GM21381 (cell line): ENCODE data around the gene SEL1L3.

Experiments
- ATAC-seq: cut with Tn5 transposase; IDR thresholded peaks from one replicate; pipeline ENCODE4 v1.9.1; 2021; ENCODE audit warnings: mild to moderate bottlenecking, moderate library complexity; ENCODE audit not compliant: unreplicated experiment

The SEL1L3 gene

GRCh38 chr4:25757452-25757851, 105.3 kb downstream of the SEL1L3 start:
- no peak for ATAC-seq

- no peak for ATAC-seq
Observed at GRCh38 chr4:25756503-25756902, 106.3 kb downstream of the SEL1L3 start.

GRCh38 chr4:25755911-25756310, 106.9 kb downstream of the SEL1L3 start:
- no peak for ATAC-seq

- no peak for ATAC-seq
Observed at GRCh38 chr4:25753239-25753638, 109.5 kb downstream of the SEL1L3 start.

GRCh38 chr4:25750874-25751273, 111.9 kb downstream of the SEL1L3 start:
- no peak for ATAC-seq

GRCh38 chr4:25749150-25749794, 113.5 kb downstream of the SEL1L3 start:
- no peak for ATAC-seq

- no peak for ATAC-seq
Observed at GRCh38 chr4:25743971-25744370, 118.8 kb downstream of the SEL1L3 start.

GRCh38 chr4:25729564-25729963, 133.2 kb downstream of the SEL1L3 start:
- ATAC-seq, result no peak

- ATAC-seq, result no peak
Observed at GRCh38 chr4:25728886-25729285, 133.9 kb downstream of the SEL1L3 start.

GRCh38 chr4:25727711-25728493, 134.9 kb downstream of the SEL1L3 start:
- ATAC-seq, result peak; percentile 57

- no peak for ATAC-seq
Observed at GRCh38 chr4:25725870-25726269, 136.9 kb downstream of the SEL1L3 start.

GRCh38 chr4:25723409-25723808, 139.4 kb downstream of the SEL1L3 start:
- ATAC-seq, result no peak

GRCh38 chr4:25722964-25723363, 139.8 kb downstream of the SEL1L3 start:
- no peak for ATAC-seq

- ATAC-seq, result no peak
Observed at GRCh38 chr4:25713812-25714211, 149.0 kb downstream of the SEL1L3 start.

GRCh38 chr4:25712611-25713010, 150.2 kb downstream of the SEL1L3 start:
- no peak for ATAC-seq

GRCh38 chr4:25710637-25711036, 152.2 kb downstream of the SEL1L3 start:
- no peak for ATAC-seq

- ATAC-seq, result no peak
Observed at GRCh38 chr4:25704516-25704915, 158.3 kb downstream of the SEL1L3 start.

GRCh38 chr4:25703731-25704388, 158.9 kb downstream of the SEL1L3 start:
- ATAC-seq, result no peak

GRCh38 chr4:25702848-25703247, 159.9 kb downstream of the SEL1L3 start:
- ATAC-seq, result no peak

- ATAC-seq, result no peak
Observed at GRCh38 chr4:25700661-25701060, 162.1 kb downstream of the SEL1L3 start.

GRCh38 chr4:25697516-25697915, 165.3 kb downstream of the SEL1L3 start:
- no peak for ATAC-seq
